Ishikawa (cell line): ENCODE results near the gene TJP1.

Experiments used
- NFIC ChIP-seq: IDR thresholded peaks from 2 replicates; pipeline ENCODE4 v1.6.1; 2012
- TAF1 ChIP-seq: IDR thresholded peaks from 2 replicates; pipeline ENCODE4 v1.6.1; 2012; ENCODE audit warnings: low read depth, mild to moderate bottlenecking
- ZBTB7A ChIP-seq: IDR thresholded peaks from 2 replicates; pipeline ENCODE4 v1.6.1; 2012; ENCODE audit warnings: low read depth

DNA sequence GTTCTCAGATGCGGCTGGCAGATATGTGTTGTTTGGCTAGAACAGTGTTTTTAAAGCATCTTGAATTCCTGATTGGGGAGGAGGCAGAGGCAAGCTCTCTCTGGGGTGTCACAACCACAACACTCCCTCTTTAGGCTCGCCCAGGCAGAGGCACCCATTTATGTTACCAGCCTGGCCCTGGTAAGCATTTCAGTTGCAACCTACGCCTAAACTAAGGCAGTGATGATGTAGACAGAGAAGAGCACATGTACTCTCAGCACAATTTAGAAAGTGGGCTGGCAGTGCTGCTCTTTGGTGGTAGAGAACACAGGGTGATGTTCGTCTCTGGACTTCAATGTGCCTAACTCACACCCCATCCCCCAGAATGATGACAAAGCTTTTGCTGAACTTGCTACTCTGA lies 41.2 kb upstream of the TJP1 start:
- TF ChIP-seq TAF1 (no peak), ZBTB7A (no peak), NFIC (no peak)
